PC-3 (cell line): Measurements from ENCODE around the gene TTBK1.

Source experiments
- CTCF ChIP-seq: fragments of 300-600 bp; sonication (generic); conservative IDR thresholded peaks from 2 replicates; pipeline ENCODE4 v1.5.1; 2017; ENCODE audit warnings: antibody characterized with exemption, low read depth, mild to moderate bottlenecking, low read length
- EZH2 ChIP-seq: fragments of 300-600 bp; sonication (generic); IDR thresholded peaks from one replicate; pipeline ENCODE4 v1.6.1; 2017; ENCODE audit warnings: antibody characterized with exemption, mild to moderate bottlenecking, low read length; ENCODE audit not compliant: unreplicated experiment
- EZH2phosphoT487 ChIP-seq: fragments of 300-600 bp; sonication (generic); IDR thresholded peaks from 2 replicates; pipeline ENCODE4 v1.6.1; 2018; ENCODE audit warnings: mild to moderate bottlenecking, antibody characterized with exemption, low read length, borderline replicate concordance

DNA sequence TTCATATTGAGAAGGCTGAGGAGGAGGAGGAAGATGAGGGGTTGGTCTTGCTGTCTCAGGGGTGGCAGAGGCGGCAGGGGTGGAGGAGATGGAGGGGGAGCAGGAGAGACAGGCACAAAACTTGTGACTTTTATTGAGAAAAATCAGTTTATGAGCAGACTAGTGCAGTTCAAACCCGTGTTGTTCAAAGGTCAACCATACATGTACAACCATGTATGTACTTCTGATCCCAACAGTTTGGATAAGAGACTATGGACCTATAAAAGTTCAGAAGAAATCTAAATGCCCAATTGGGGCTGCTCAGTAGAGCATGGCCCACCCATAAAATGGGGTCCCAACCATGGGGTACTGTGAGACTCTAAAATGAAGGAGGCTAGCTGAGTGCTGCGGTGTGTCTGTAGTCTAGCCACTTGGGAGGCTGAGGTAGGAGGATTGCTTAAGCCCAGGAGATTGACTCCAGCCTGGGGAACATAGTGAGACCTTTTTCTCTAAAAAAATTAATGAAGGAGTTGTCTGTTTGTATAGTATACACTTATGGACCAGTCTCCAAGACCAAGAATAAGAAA lies 47.1 kb downstream of the TTBK1 start:
- TF ChIP-seq CTCF (no peak), EZH2phosphoT487 (no peak), EZH2 (no peak)
